Activated CD8-positive, alpha-beta T cell treated with anti-CD3 and anti-CD28 coated beads for 36 hours (primary cell): ENCODE results near the gene RRP1. TPM values are rescaled to one million over a fixed set of nuclear protein-coding genes. Genes with fewer than 3 reads are reported as not detected.

ENCODE experiments used
- ATAC-seq: fragments of 200-7000 bp; cut with Tn5 transposase; one replicate; pipeline ENCODE4 v1.10.0; 2021; ENCODE audit warnings: mild to moderate bottlenecking, moderate library complexity
- CTCF ChIA-PET: fragments of 350-600 bp; sonication (Branson Sonifier 250); formaldehyde crosslinking; loops from one replicate; lab custom pipeline; 2021; ENCODE audit warnings: antibody characterized with exemption; lab: Charles Lee
- POLR2A ChIA-PET: fragments of 350-600 bp; sonication (Branson Sonifier 250); formaldehyde crosslinking; loops from one replicate; lab custom pipeline; 2021; ENCODE audit warnings: antibody characterized with exemption; lab: Charles Lee
- DNase-seq: peaks from one replicate; pipeline ENCODE4 v3.0.0-alpha.2; 2020
- H3K27ac Mint-ChIP-seq: one replicate; pipeline ENCODE4 v1.8.0; 2021; ENCODE audit warnings: mild to moderate bottlenecking, mixed read lengths
- H3K27me3 Mint-ChIP-seq: one replicate; pipeline ENCODE4 v1.8.0; 2021; ENCODE audit warnings: mixed read lengths
- H3K36me3 Mint-ChIP-seq: one replicate; pipeline ENCODE4 v1.8.0; 2021; ENCODE audit warnings: low read depth, mixed read lengths
- H3K4me1 Mint-ChIP-seq: one replicate; pipeline ENCODE4 v1.8.0; 2021; ENCODE audit warnings: low read depth, mixed read lengths
- H3K4me3 Mint-ChIP-seq: one replicate; pipeline ENCODE4 v1.8.0; 2021; ENCODE audit warnings: mild to moderate bottlenecking, moderate library complexity, mixed read lengths
- H3K9me3 Mint-ChIP-seq: one replicate; pipeline ENCODE4 v1.8.0; 2021; ENCODE audit warnings: mixed read lengths
- CTCF ChIP-seq: fragments of 200-600 bp; IDR thresholded peaks from one replicate; pipeline ENCODE4 v1.8.0; 2022; ENCODE audit warnings: antibody characterized with exemption, mild to moderate bottlenecking
- intact Hi-C: fragments of 100-400 bp; cut with micrococcal nuclease; formaldehyde crosslinking; loops from one replicate; pipeline ENCODE4 v1.10.0; 2022
- total RNA-seq, 2 experiments: library from RNA; stranded (reverse); gene quantifications; one replicate each; pipeline ENCODE4 v1.2.3, GENCODE V29; 2021

The RRP1 gene
- total RNA-seq, 2 experiments from 2014 or later, result 61.1 to 62.9 TPM

DNA sequence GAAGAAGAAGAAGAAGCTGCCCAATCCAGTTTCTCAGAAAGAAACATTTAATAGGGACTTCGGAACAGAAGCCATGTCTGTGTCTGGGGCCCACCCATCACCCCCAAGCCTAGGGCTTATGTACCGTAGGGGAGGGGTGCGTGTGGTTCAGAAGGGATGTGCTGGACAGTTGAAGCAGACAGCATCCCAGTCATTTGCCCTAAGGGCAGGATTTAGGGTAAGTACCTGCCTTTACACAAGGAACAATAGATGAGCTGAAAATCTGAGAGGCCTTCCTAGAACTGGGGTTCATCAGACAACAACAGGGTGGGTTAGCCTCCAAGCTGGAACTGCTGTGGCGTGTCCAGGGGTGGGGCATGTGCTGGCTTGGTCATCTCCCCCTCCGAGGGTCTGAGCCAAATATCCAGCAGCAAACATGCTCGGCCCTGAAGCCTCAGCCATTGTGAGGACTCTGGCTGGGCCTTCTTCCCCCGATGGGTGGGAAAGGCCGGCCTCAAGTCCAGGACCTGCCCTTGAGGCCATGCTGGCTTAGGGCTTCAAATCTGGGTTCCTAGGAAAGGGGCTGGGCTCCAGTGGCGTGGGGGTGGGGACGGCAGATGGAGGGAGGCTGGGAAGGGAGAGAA lies 25.4 kb upstream of the RRP1 start:
- DNase-seq (no peak), ATAC-seq (peak; percentile 14)
- POLR2A ChIA-PET, result interaction anchor here (2.0 kb wide), 1 partner anchor 16 kb away, joined by 4 read pairs; no protein-coding TSS in a partner anchor
- Mint-ChIP-seq H3K27ac (no peak overlapping the region), H3K9me3 (no peaks in the 10 kb centered on the region), H3K4me3 (no peak overlapping the region), H3K4me1 (no peaks in the 10 kb centered on the region), H3K36me3 (peaks cover 10% of the 10 kb centered on the region), H3K27me3 (no peaks in the 10 kb centered on the region)
- intact Hi-C loops, result no loop called here
- TF ChIP-seq CTCF, result no peak
- CTCF ChIA-PET, result no interaction called here

- Mint-ChIP-seq H3K27me3 (no peaks in the 10 kb centered on the region), H3K4me3 (no peak overlapping the region), H3K27ac (no peak overlapping the region), H3K4me1 (no peaks in the 10 kb centered on the region), H3K36me3 (peaks cover 10% of the 10 kb centered on the region), H3K9me3 (no peaks in the 10 kb centered on the region)
- DNase-seq (no peak), ATAC-seq (no peak)
- ChIA-PET CTCF (no interaction called here), POLR2A (interaction anchor here (2.0 kb wide), 1 partner anchor 15 kb away, joined by 4 read pairs; no protein-coding TSS in a partner anchor)
- no peak for TF ChIP-seq CTCF
- intact Hi-C loops, result no loop called here
Observed at GRCh38 chr21:43764576-43765495, 24.5 kb upstream of the RRP1 start.

- ATAC-seq, result no peak
- Mint-ChIP-seq H3K4me3 (no peak overlapping the region), H3K9me3 (peaks cover 2% of the 10 kb centered on the region), H3K27ac (no peak overlapping the region), H3K27me3 (no peaks in the 10 kb centered on the region), H3K4me1 (peaks cover 4% of the 10 kb centered on the region), H3K36me3 (peaks cover 8% of the 10 kb centered on the region)
- ChIA-PET POLR2A (no interaction called here), CTCF (no interaction called here)
- intact Hi-C loops, result no loop called here
- no peak for TF ChIP-seq CTCF
- DNase-seq, result no peak
Observed at GRCh38 chr21:43766734-43767497, 22.5 kb upstream of the RRP1 start.

DNA sequence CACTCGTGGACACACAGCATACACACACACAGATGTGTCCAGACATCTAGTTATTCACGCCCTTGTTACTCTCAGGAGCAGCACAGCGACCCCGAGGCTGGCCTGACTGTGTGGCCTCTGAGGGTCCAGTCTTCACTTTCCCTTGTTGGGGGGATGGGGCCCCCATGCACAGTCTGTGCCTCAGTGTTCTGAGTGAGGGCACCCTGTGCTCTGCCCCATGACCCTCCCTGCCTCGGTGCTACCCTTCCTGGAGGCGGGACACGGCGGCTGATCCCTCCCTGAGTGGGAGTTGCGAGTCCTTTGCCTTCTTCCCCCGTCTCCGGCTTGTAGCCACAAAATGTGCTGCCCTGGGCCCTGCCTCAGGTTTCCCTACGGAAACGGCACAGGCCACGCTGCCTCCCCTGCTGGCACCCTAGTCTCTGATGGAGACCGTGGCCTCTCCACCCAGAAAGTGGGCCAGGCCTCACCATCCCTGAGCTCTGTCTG lies 21.8 kb upstream of the RRP1 start:
- peaks cover 4% of the 10 kb centered on the region for H3K4me1 Mint-ChIP-seq
- intact Hi-C loops, result no loop called here

More for the DNA sequence above, 21.8 kb upstream of the RRP1 start:
- TF ChIP-seq CTCF, result no peak
- POLR2A ChIA-PET, result no interaction called here
- Mint-ChIP-seq H3K4me3 (no peak overlapping the region), H3K27ac (no peak overlapping the region), H3K27me3 (no peaks in the 10 kb centered on the region), H3K36me3 (peaks cover 6% of the 10 kb centered on the region), H3K9me3 (peaks cover 2% of the 10 kb centered on the region)
- ATAC-seq (no peak), DNase-seq (no peak)
- CTCF ChIA-PET, result no interaction called here
